ENCODE data around the gene SAMM50. TPM values are rescaled to one million over a fixed set of nuclear protein-coding genes. Genes with fewer than 3 reads are reported as not detected.

The SAMM50 gene
- total and polyA plus RNA-seq, 2 experiments from 2014 or later = 37.6 to 53.5 TPM

GRCh38 chr22:43941449-43941848 is 13.8 kb upstream of the SAMM50 start:
- Histone ChIP-seq H3K79me2 (no peaks in the 10 kb centered on the region), H3K4me3 (no peak overlapping the region), H4K20me1 (ENCODE audit: insufficient read depth, poor library complexity, severe bottlenecking) (no peaks in the 10 kb centered on the region), H3K9me3 (ENCODE audit: low read depth) (no peaks in the 10 kb centered on the region), H2AFZ (no peak overlapping the region), H3K27ac (no peak overlapping the region), H3K36me3 (replicated peaks; ENCODE audit: insufficient read depth, low read depth) (no peaks in the 10 kb centered on the region), H3K4me2 (no peak overlapping the region), H3K4me1 (ENCODE audit: insufficient read depth) (no peaks in the 10 kb centered on the region), H3K9me2 (replicated peaks; ENCODE audit: insufficient read depth) (no peaks in the 10 kb centered on the region), H3K27me3 (no peaks in the 10 kb centered on the region)
- 93% methylated on average over 6 of the region's 6 CpGs for WGBS (ENCODE audit: low lambda C conversion rate, missing lambda C conversion rate)
- TF ChIP-seq EZH2phosphoT487 (IDR thresholded peaks at IDR 0.05; ENCODE audit: low read depth, severe bottlenecking, unreplicated experiment) (no peak), EZH2 (IDR thresholded peaks at IDR 0.05; ENCODE audit: borderline replicate concordance) (no peak)
- TF ChIP-seq, protein P1, sequence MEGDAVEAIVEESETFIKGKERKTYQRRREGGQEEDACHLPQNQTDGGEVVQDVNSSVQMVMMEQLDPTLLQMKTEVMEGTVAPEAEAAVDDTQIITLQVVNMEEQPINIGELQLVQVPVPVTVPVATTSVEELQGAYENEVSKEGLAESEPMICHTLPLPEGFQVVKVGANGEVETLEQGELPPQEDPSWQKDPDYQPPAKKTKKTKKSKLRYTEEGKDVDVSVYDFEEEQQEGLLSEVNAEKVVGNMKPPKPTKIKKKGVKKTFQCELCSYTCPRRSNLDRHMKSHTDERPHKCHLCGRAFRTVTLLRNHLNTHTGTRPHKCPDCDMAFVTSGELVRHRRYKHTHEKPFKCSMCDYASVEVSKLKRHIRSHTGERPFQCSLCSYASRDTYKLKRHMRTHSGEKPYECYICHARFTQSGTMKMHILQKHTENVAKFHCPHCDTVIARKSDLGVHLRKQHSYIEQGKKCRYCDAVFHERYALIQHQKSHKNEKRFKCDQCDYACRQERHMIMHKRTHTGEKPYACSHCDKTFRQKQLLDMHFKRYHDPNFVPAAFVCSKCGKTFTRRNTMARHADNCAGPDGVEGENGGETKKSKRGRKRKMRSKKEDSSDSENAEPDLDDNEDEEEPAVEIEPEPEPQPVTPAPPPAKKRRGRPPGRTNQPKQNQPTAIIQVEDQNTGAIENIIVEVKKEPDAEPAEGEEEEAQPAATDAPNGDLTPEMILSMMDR (IDR thresholded peaks at IDR 0.05; ENCODE audit: poor library complexity) = no peak
- no peak for DNase-seq (ENCODE audit: low spot score)

- Histone ChIP-seq H3K9me2 (replicated peaks; ENCODE audit: insufficient read depth) (no peaks in the 10 kb centered on the region), H3K4me3 (no peak overlapping the region), H3K27ac (no peak overlapping the region), H3K4me1 (ENCODE audit: insufficient read depth) (no peaks in the 10 kb centered on the region), H3K27me3 (no peaks in the 10 kb centered on the region), H3K9me3 (ENCODE audit: low read depth) (no peaks in the 10 kb centered on the region), H4K20me1 (ENCODE audit: insufficient read depth, poor library complexity, severe bottlenecking) (no peaks in the 10 kb centered on the region), H3K36me3 (replicated peaks; ENCODE audit: insufficient read depth, low read depth) (no peaks in the 10 kb centered on the region), H3K79me2 (no peaks in the 10 kb centered on the region), H2AFZ (no peak overlapping the region), H3K4me2 (no peak overlapping the region)
- WGBS (ENCODE audit: low lambda C conversion rate, missing lambda C conversion rate) = 93% methylated on average over 20 of the region's 20 CpGs
- DNase-seq (ENCODE audit: low spot score) = no peak
- TF ChIP-seq EZH2phosphoT487 (IDR thresholded peaks at IDR 0.05; ENCODE audit: low read depth, severe bottlenecking, unreplicated experiment) = no peak
- TF ChIP-seq, protein P1 (IDR thresholded peaks at IDR 0.05; ENCODE audit: poor library complexity) = no peak
- no peak for TF ChIP-seq EZH2 (IDR thresholded peaks at IDR 0.05; ENCODE audit: borderline replicate concordance)
These were observed 10.4 kb upstream of the SAMM50 start for GRCh38 chr22:43944670-43945430.

DNA sequence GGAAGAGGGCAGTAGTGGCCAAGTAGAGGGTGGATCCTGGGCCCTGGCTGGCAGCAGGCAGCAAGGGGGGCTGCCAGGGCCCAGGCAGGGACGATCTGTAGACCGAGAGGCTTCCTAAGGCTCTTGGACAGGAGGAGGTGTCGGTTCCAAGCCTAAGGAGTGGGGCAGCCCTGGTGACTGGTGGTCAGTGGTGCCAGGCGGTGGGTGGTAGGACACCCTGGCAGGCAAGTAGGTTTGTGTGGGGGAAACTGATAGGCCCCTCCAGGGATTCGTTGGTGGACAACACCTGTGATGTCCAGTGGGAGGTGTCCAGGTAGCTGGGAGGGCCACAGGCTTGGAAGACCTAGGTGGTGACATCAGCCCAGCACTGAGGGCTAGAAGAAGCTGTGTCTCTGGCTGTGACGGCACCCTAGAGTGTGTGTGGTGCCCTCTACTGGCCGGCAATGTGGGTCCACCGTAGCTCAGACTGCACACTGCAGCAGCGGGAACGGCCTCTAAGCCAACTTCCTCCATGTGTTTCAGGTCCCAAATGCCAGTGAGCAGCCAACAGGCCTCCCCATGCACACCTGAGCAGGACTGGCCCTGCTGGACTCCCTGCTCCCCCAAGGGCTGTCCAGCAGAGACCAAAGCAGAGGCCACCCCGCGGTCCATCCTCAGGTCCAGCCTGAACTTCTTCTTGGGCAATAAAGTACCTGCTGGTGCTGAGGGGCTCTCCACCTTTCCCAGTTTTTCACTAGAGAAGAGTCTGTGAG is 9.4 kb upstream of the SAMM50 start:
- peak; percentile 79 for DNase-seq (ENCODE audit: low spot score)

More for the DNA sequence above, 9.4 kb upstream of the SAMM50 start:
- H3K4me3 ChIP-seq = no peak overlapping the region
- H3K4me2 ChIP-seq = no peak overlapping the region
- H3K9me3 ChIP-seq (ENCODE audit: low read depth) = no peaks in the 10 kb centered on the region
- H3K9me2 ChIP-seq (replicated peaks; ENCODE audit: insufficient read depth) = no peaks in the 10 kb centered on the region
- H3K4me1 ChIP-seq (ENCODE audit: insufficient read depth) = no peaks in the 10 kb centered on the region
- TF ChIP-seq, protein P1 (IDR thresholded peaks at IDR 0.05; ENCODE audit: poor library complexity) = peak; percentile 56
- TF ChIP-seq EZH2 (IDR thresholded peaks at IDR 0.05; ENCODE audit: borderline replicate concordance) = no peak
- no peaks in the 10 kb centered on the region for H4K20me1 ChIP-seq (ENCODE audit: insufficient read depth, poor library complexity, severe bottlenecking)
- H2AFZ ChIP-seq = no peak overlapping the region
- no peak overlapping the region for H3K27ac ChIP-seq
- WGBS (ENCODE audit: low lambda C conversion rate, missing lambda C conversion rate) = 62% methylated on average over 12 of the region's 12 CpGs
- H3K27me3 ChIP-seq = no peaks in the 10 kb centered on the region
- H3K36me3 ChIP-seq (replicated peaks; ENCODE audit: insufficient read depth, low read depth) = no peaks in the 10 kb centered on the region
- no peaks in the 10 kb centered on the region for H3K79me2 ChIP-seq

All from hepatocyte (in vitro differentiated cells).